Measurements from ENCODE around the gene COL5A1. TPM values are rescaled to one million over a fixed set of nuclear protein-coding genes. Genes with fewer than 3 reads are reported as not detected.

The COL5A1 gene
- polyA plus RNA-seq, 12 donors, result 97.3 to 862 (median 434) TPM

GRCh38 chr9:134624621-134625181, 16.9 kb upstream of the COL5A1 start:
- DNase-seq, result no peak

- DNase-seq, result no peak
These were observed 16.1 kb upstream of the COL5A1 start for GRCh38 chr9:134625361-134626068.

GRCh38 chr9:134626069-134626423, 15.6 kb upstream of the COL5A1 start:
- no peak for DNase-seq

GRCh38 chr9:134626571-134627416, 14.8 kb upstream of the COL5A1 start:
- no peak for DNase-seq

GRCh38 chr9:134627417-134628353, 13.9 kb upstream of the COL5A1 start:
- no peak for DNase-seq

- no peak for DNase-seq
These were observed 13.3 kb upstream of the COL5A1 start for GRCh38 chr9:134628354-134628736.

GRCh38 chr9:134629061-134629585, 12.5 kb upstream of the COL5A1 start:
- no peak for DNase-seq

- DNase-seq, result no peak
These were observed 11.8 kb upstream of the COL5A1 start for GRCh38 chr9:134629586-134630392.

GRCh38 chr9:134630393-134630790, 11.2 kb upstream of the COL5A1 start:
- DNase-seq, result no peak

- no peak for DNase-seq
These were observed 10.7 kb upstream of the COL5A1 start for GRCh38 chr9:134630861-134631260.

- DNase-seq, result no peak
These were observed 9.7 kb upstream of the COL5A1 start for GRCh38 chr9:134631881-134632280.

- DNase-seq, result no peak
These were observed 9.3 kb upstream of the COL5A1 start for GRCh38 chr9:134632329-134632728.

- no peak for DNase-seq
These were observed 8.1 kb upstream of the COL5A1 start for GRCh38 chr9:134633362-134634142.

GRCh38 chr9:134634176-134634575, 7.4 kb upstream of the COL5A1 start:
- DNase-seq, result no peak

- DNase-seq, result no peak
These were observed 6.9 kb upstream of the COL5A1 start for GRCh38 chr9:134634667-134635230.

- peak; percentile 46 for DNase-seq
These were observed 6.1 kb upstream of the COL5A1 start for GRCh38 chr9:134635351-134636148.

GRCh38 chr9:134636149-134636507, 5.5 kb upstream of the COL5A1 start:
- no peak for DNase-seq

- no peak for DNase-seq
These were observed 4.4 kb upstream of the COL5A1 start for GRCh38 chr9:134637241-134637640.

Data from muscle of arm (tissue), 12 donors.